Mesendoderm (in vitro differentiated cells): ENCODE data around the gene MUC6.

Experiments
- DNase-seq: peaks from one replicate; pipeline ENCODE4 v3.0.0; 2013
- H2AK5ac ChIP-seq: 2 replicates; pipeline ENCODE4 v1.6.1; 2013; ENCODE audit warnings: low read length, inconsistent platforms
- H2BK120ac ChIP-seq: 2 replicates; pipeline ENCODE4 v1.6.1; 2013; ENCODE audit warnings: low read depth, mild to moderate bottlenecking, low read length, moderate library complexity, mixed read lengths
- H2BK15ac ChIP-seq: replicated peaks from 2 replicates; pipeline ENCODE4 v1.6.1; 2013; ENCODE audit warnings: low read depth, mild to moderate bottlenecking, moderate library complexity
- H2BK5ac ChIP-seq: 2 replicates; pipeline ENCODE4 v1.6.1; 2013; ENCODE audit warnings: low read length, inconsistent platforms
- H3K18ac ChIP-seq: 2 replicates; pipeline ENCODE4 v1.6.1; 2013; ENCODE audit warnings: mild to moderate bottlenecking, low read length, mixed read lengths
- H3K23ac ChIP-seq: one replicate; pipeline ENCODE4 v1.6.1; 2013; ENCODE audit warnings: low read length
- H3K27ac ChIP-seq: 2 replicates; pipeline ENCODE4 v1.5.1; 2013; ENCODE audit warnings: low read depth, mild to moderate bottlenecking, inconsistent platforms, low read length, moderate library complexity
- H3K27me3 ChIP-seq: 2 replicates; pipeline ENCODE4 v1.6.1; 2013; ENCODE audit warnings: low read length, control low read depth, mild to moderate bottlenecking, inconsistent platforms; ENCODE audit not compliant: insufficient read depth, poor library complexity
- H3K36me3 ChIP-seq: 2 replicates; pipeline ENCODE4 v1.6.1; 2013; ENCODE audit warnings: low read length, inconsistent platforms; ENCODE audit not compliant: control insufficient read depth, insufficient read depth
- H3K4ac ChIP-seq: one replicate; pipeline ENCODE4 v1.6.1; 2013; ENCODE audit warnings: low read depth, mild to moderate bottlenecking, low read length, moderate library complexity
- H3K4me1 ChIP-seq: 2 replicates; pipeline ENCODE4 v1.6.1; 2013; ENCODE audit warnings: low read depth, low read length, inconsistent platforms; ENCODE audit not compliant: control insufficient read depth
- H3K4me2 ChIP-seq: 2 replicates; pipeline ENCODE4 v1.6.1; 2013; ENCODE audit warnings: low read length
- H3K4me3 ChIP-seq: 2 replicates; pipeline ENCODE4 v1.5.1; 2013; ENCODE audit warnings: mild to moderate bottlenecking, low read length
- H3K56ac ChIP-seq: one replicate; pipeline ENCODE4 v1.6.1; 2013; ENCODE audit warnings: low read length
- H3K79me1 ChIP-seq: 2 replicates; pipeline ENCODE4 v1.6.1; 2013; ENCODE audit warnings: low read length, inconsistent platforms
- H3K79me2 ChIP-seq: 2 replicates; pipeline ENCODE4 v1.6.1; 2013; ENCODE audit warnings: mild to moderate bottlenecking, low read length; ENCODE audit not compliant: control insufficient read depth, insufficient read depth
- H3K9ac ChIP-seq: 2 replicates; pipeline ENCODE4 v1.6.1; 2013; ENCODE audit warnings: low read length, inconsistent platforms
- H4K5ac ChIP-seq: one replicate; pipeline ENCODE4 v1.6.1; 2013; ENCODE audit warnings: low read length
- H4K8ac ChIP-seq: one replicate; pipeline ENCODE4 v1.6.1; 2013; ENCODE audit warnings: low read depth, mild to moderate bottlenecking, control low read depth, low read length, moderate library complexity
- WGBS: extraction: QIAGEN DNeasy Blood & Tissue Kit; methylation state at CpG from one replicate; pipeline ENCODE4 v1.1.7; 2013; ENCODE audit warnings: low lambda C conversion rate, missing lambda C conversion rate; ENCODE audit not compliant: insufficient coverage; ENCODE audit errors: extremely low coverage; 5-methylcytosine and 5-hydroxymethylcytosine counted together

The MUC6 gene

GRCh38 chr11:980438-981357, 55.8 kb downstream of the MUC6 start:
- peaks cover 9% of the 10 kb centered on the region for H3K36me3 ChIP-seq

GRCh38 chr11:978781-979180, 57.7 kb downstream of the MUC6 start:
- no peak overlapping the region for H3K18ac ChIP-seq
- DNase-seq = no peak
- H3K4me1 ChIP-seq = no peaks in the 10 kb centered on the region
- no peak overlapping the region for H3K27ac ChIP-seq
- H4K8ac ChIP-seq = no peak overlapping the region
- H4K5ac ChIP-seq = no peak overlapping the region
- no peaks in the 10 kb centered on the region for H3K27me3 ChIP-seq
- no peak overlapping the region for H2BK15ac ChIP-seq
- H2BK5ac ChIP-seq = no peak overlapping the region
- no peak overlapping the region for H3K23ac ChIP-seq
- no peak overlapping the region for H3K9ac ChIP-seq
- H3K4me2 ChIP-seq = no peak overlapping the region
- H2BK120ac ChIP-seq = no peak overlapping the region
- H2AK5ac ChIP-seq = no peak overlapping the region
- H3K4me3 ChIP-seq = no peak overlapping the region
- H3K79me1 ChIP-seq = peaks cover 2% of the 10 kb centered on the region
- no peak overlapping the region for H3K56ac ChIP-seq
- no peaks in the 10 kb centered on the region for H3K79me2 ChIP-seq
- WGBS = no CpG with 5 or more reads among the region's 16 CpGs
- no peak overlapping the region for H3K4ac ChIP-seq
- peaks cover 9% of the 10 kb centered on the region for H3K36me3 ChIP-seq

More at GRCh38 chr11:980438-981357, 55.8 kb downstream of the MUC6 start:
- Histone ChIP-seq H3K18ac (no peak overlapping the region), H2BK120ac (no peak overlapping the region), H4K5ac (no peak overlapping the region), H2BK15ac (no peak overlapping the region), H3K4ac (no peak overlapping the region), H3K79me1 (peaks cover 2% of the 10 kb centered on the region), H3K79me2 (no peaks in the 10 kb centered on the region), H3K27ac (no peak overlapping the region), H3K4me2 (no peak overlapping the region), H3K23ac (no peak overlapping the region), H3K4me1 (no peaks in the 10 kb centered on the region), H3K4me3 (no peak overlapping the region), H2AK5ac (no peak overlapping the region), H4K8ac (no peak overlapping the region), H3K9ac (no peak overlapping the region), H2BK5ac (no peak overlapping the region), H3K27me3 (no peaks in the 10 kb centered on the region), H3K56ac (no peak overlapping the region)
- no peak for DNase-seq
- WGBS = no CpG with 5 or more reads among the region's 26 CpGs

DNA sequence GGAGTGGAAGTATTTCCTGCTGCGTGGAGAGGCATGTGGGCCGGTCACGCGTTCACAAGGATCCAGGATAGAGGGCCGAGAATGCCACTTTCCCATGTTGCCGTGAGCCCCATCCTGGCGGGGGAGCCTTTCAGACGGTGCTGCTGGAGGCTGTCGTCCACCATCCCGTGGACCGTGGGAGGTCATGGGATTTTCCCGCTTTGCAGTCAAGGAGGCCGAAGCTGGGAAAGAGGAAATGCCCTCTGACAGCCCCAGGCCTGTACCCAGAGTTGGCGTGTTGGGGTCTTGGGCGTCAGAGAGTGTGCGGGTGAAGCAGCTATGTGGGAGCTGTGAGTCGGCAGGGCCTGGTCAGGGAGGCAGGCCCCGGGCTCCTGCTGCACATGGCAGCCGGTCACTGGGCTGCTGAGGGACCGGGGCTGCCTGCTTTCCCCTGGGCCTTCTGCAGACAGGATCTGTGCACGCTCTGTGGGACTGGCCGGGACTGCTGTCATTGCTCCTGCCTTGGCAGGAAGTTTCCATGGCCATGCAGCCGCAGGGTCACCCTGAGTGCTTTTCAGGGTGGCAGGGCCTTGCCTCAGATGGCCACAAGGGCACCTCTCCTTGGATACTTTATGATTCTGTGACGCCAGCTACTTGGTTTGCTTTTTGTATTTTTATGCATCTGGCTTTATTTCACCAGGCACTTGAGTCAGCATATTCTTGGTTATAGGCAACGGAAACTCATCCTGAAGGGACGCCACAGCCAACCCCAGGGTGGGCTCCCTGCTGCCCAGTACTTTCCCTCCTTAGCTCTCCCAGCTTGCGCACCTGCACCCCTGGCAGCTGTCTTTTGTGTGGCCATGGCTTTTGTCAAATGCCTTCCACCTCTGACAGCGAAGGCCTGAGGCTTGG, 58.4 kb downstream of the MUC6 start:
- Histone ChIP-seq H4K5ac (no peak overlapping the region), H3K79me2 (no peaks in the 10 kb centered on the region), H3K23ac (no peak overlapping the region), H2AK5ac (no peak overlapping the region), H3K36me3 (peaks cover 9% of the 10 kb centered on the region), H4K8ac (no peak overlapping the region), H3K4me2 (no peak overlapping the region), H2BK15ac (no peak overlapping the region), H3K4me1 (no peaks in the 10 kb centered on the region), H3K9ac (no peak overlapping the region), H3K4me3 (no peak overlapping the region), H3K79me1 (peaks cover 2% of the 10 kb centered on the region), H2BK120ac (no peak overlapping the region), H3K27me3 (no peaks in the 10 kb centered on the region), H3K27ac (no peak overlapping the region), H3K18ac (no peak overlapping the region), H3K4ac (no peak overlapping the region), H2BK5ac (no peak overlapping the region), H3K56ac (no peak overlapping the region)
- DNase-seq = no peak
- no CpG with 5 or more reads among the region's 28 CpGs for WGBS

DNA sequence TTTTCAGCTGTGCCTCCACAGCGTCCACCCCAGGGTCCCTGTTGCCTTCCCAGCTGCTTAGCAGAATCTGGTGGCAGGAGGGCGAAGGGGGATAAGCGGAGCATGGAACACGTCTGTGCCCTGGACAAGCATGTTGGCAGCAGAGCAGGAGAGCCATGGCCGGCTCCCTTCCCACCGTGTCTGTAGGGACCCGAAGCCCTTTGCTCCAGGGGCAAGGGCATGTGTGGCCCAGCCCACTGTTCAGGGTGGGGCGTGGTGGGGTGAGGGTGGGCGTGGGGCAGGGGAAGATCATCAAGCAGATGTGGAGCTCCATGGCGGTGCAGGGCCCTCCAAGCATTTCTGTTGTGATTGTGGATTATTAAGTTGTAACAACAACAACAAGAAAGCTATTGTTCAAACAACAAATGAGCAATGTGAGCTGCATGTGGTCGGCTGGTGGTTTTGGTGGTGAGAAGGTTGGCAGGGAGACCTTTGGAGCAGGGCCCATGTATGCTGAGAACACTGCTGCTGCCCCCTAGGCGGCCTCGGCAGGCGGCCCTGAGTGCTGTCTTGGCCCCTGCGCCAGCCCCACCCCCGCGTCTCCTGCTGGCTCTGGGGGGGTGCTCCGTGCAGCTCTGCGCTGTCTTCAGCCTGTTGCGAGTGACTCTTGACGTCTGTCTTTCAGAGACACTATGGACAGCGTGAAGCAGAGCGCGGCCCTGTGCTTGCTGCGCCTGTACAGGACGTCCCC, 59.9 kb downstream of the MUC6 start:
- H3K4ac ChIP-seq = no peak overlapping the region
- no peak overlapping the region for H3K9ac ChIP-seq
- H3K79me1 ChIP-seq = peaks cover 2% of the 10 kb centered on the region
- no peak overlapping the region for H3K18ac ChIP-seq
- DNase-seq = no peak
- no peak overlapping the region for H3K4me2 ChIP-seq
- H3K23ac ChIP-seq = no peak overlapping the region
- no CpG with 5 or more reads among the region's 26 CpGs for WGBS
- peaks cover 7% of the 10 kb centered on the region for H3K36me3 ChIP-seq
- no peak overlapping the region for H4K5ac ChIP-seq
- no peak overlapping the region for H2BK120ac ChIP-seq
- H4K8ac ChIP-seq = no peak overlapping the region
- no peaks in the 10 kb centered on the region for H3K4me1 ChIP-seq
- no peak overlapping the region for H2BK15ac ChIP-seq
- H3K79me2 ChIP-seq = no peaks in the 10 kb centered on the region
- H3K4me3 ChIP-seq = no peak overlapping the region
- H2AK5ac ChIP-seq = no peak overlapping the region
- no peak overlapping the region for H3K27ac ChIP-seq
- H3K27me3 ChIP-seq = no peaks in the 10 kb centered on the region
- H3K56ac ChIP-seq = no peak overlapping the region
- H2BK5ac ChIP-seq = no peak overlapping the region

- H3K36me3 ChIP-seq = peaks cover 4% of the 10 kb centered on the region
- no peaks in the 10 kb centered on the region for H3K4me1 ChIP-seq
- H4K5ac ChIP-seq = no peak overlapping the region
- H3K9ac ChIP-seq = no peak overlapping the region
- H2BK120ac ChIP-seq = no peak overlapping the region
- no peak overlapping the region for H2BK5ac ChIP-seq
- no peak overlapping the region for H3K18ac ChIP-seq
- H4K8ac ChIP-seq = no peak overlapping the region
- H3K79me2 ChIP-seq = no peaks in the 10 kb centered on the region
- no peaks in the 10 kb centered on the region for H3K27me3 ChIP-seq
- H3K56ac ChIP-seq = no peak overlapping the region
- peaks cover 2% of the 10 kb centered on the region for H3K79me1 ChIP-seq
- WGBS = no CpG with 5 or more reads among the region's 15 CpGs
- no peak overlapping the region for H2BK15ac ChIP-seq
- H2AK5ac ChIP-seq = no peak overlapping the region
- no peak overlapping the region for H3K4me3 ChIP-seq
- no peak overlapping the region for H3K27ac ChIP-seq
- no peak overlapping the region for H3K4ac ChIP-seq
- DNase-seq = peak; percentile 85
- no peak overlapping the region for H3K4me2 ChIP-seq
- no peak overlapping the region for H3K23ac ChIP-seq
Observed at GRCh38 chr11:975827-976226, 60.7 kb downstream of the MUC6 start.
